Measurements from ENCODE around the gene SLC25A22.
A peak's percentile ranks its signal among the peaks of the same experiment; 100 is the strongest.

SLC25A22 gene

GRCh38 chr11:809287-810039, 11.4 kb upstream of the SLC25A22 start, which contains the start of gene RPLP2:
Gene RPLP2 (plus strand): TSS chr11:809967. CDS start chr11:810235, 268 bp downstream.
- peaks cover 45% of the 10 kb centered on the region for H3K79me2 ChIP-seq (ENCODE audit: insufficient read depth, low read depth)
- peaks cover 6% of the 10 kb centered on the region; the same call in 1 of the 2 replicates for H3K36me3 ChIP-seq (ENCODE audit: insufficient read depth)
- H3K4me2 ChIP-seq: peak within 1 kb of the TSS; percentile 83
- no peaks in the 10 kb centered on the region for H3K27me3 ChIP-seq (ENCODE audit: insufficient read depth, low read depth)
- H3K4me3 ChIP-seq (IDR thresholded peaks at IDR 0.05; ENCODE audit: insufficient read depth, low read depth, low read length): no peak within 1 kb of the TSS
- peak within 1 kb of the TSS; percentile 98 for H3K27ac ChIP-seq
- no peak for TF ChIP-seq CTCF (conservative IDR thresholded peaks at IDR 0.05; ENCODE audit: low read depth, low read length)
- peak within 1 kb of the TSS; percentile 99 for H3K9ac ChIP-seq
- peak within 1 kb of the TSS; percentile 64 for H2AFZ ChIP-seq (ENCODE audit: low read depth)
- H3K4me1 ChIP-seq (ENCODE audit: low read depth, poor library complexity, severe bottlenecking): peaks cover 28% of the 10 kb centered on the region
- H4K20me1 ChIP-seq (ENCODE audit: insufficient read depth): no peaks in the 10 kb centered on the region

GRCh38 chr11:808427-809286, 10.6 kb upstream of the SLC25A22 start:
- Histone ChIP-seq H3K9ac (peak overlapping the region; percentile 99), H3K27ac (peak overlapping the region; percentile 98), H4K20me1 (ENCODE audit: insufficient read depth) (no peaks in the 10 kb centered on the region), H3K36me3 (ENCODE audit: insufficient read depth) (peaks cover 6% of the 10 kb centered on the region; the same call in 1 of the 2 replicates), H3K4me2 (peak overlapping the region; percentile 83), H2AFZ (ENCODE audit: low read depth) (peak overlapping the region; percentile 64), H3K4me3 (IDR thresholded peaks at IDR 0.05; ENCODE audit: insufficient read depth, low read depth, low read length) (no peak overlapping the region), H3K79me2 (ENCODE audit: insufficient read depth, low read depth) (peaks cover 45% of the 10 kb centered on the region), H3K27me3 (ENCODE audit: insufficient read depth, low read depth) (no peaks in the 10 kb centered on the region), H3K4me1 (ENCODE audit: low read depth, poor library complexity, severe bottlenecking) (peaks cover 36% of the 10 kb centered on the region)
- TF ChIP-seq CTCF (conservative IDR thresholded peaks at IDR 0.05; ENCODE audit: low read depth, low read length): no peak

- H3K36me3 ChIP-seq (ENCODE audit: insufficient read depth): no peaks in the 10 kb centered on the region
- peak overlapping the region; percentile 50; the same call in 1 of the 2 replicates for H3K9ac ChIP-seq
- H4K20me1 ChIP-seq (ENCODE audit: insufficient read depth): no peaks in the 10 kb centered on the region
- peak overlapping the region; percentile 86 for H3K4me2 ChIP-seq
- peaks cover 23% of the 10 kb centered on the region for H3K4me1 ChIP-seq (ENCODE audit: low read depth, poor library complexity, severe bottlenecking)
- TF ChIP-seq CTCF (conservative IDR thresholded peaks at IDR 0.05; ENCODE audit: low read depth, low read length): no peak
- no peak overlapping the region for H3K4me3 ChIP-seq (IDR thresholded peaks at IDR 0.05; ENCODE audit: insufficient read depth, low read depth, low read length)
- H3K27ac ChIP-seq: no peak overlapping the region
- H3K27me3 ChIP-seq (ENCODE audit: insufficient read depth, low read depth): no peaks in the 10 kb centered on the region
- peak overlapping the region; percentile 49 for H2AFZ ChIP-seq (ENCODE audit: low read depth)
- H3K79me2 ChIP-seq (ENCODE audit: insufficient read depth, low read depth): peaks cover 21% of the 10 kb centered on the region; the same call in 1 of the 2 replicates
Observed at GRCh38 chr11:804599-804964, 6.5 kb upstream of the SLC25A22 start.

GRCh38 chr11:803770-804598, 5.9 kb upstream of the SLC25A22 start:
- peaks cover 23% of the 10 kb centered on the region for H3K4me1 ChIP-seq (ENCODE audit: low read depth, poor library complexity, severe bottlenecking)
- H4K20me1 ChIP-seq (ENCODE audit: insufficient read depth): no peaks in the 10 kb centered on the region
- no peak overlapping the region for H3K4me3 ChIP-seq (IDR thresholded peaks at IDR 0.05; ENCODE audit: insufficient read depth, low read depth, low read length)
- H2AFZ ChIP-seq (ENCODE audit: low read depth): no peak overlapping the region
- no peak for TF ChIP-seq CTCF (conservative IDR thresholded peaks at IDR 0.05; ENCODE audit: low read depth, low read length)
- H3K9ac ChIP-seq: no peak overlapping the region
- H3K79me2 ChIP-seq (ENCODE audit: insufficient read depth, low read depth): peaks cover 17% of the 10 kb centered on the region; the same call in 1 of the 2 replicates
- H3K4me2 ChIP-seq: peak overlapping the region; percentile 86
- no peak overlapping the region for H3K27ac ChIP-seq
- H3K27me3 ChIP-seq (ENCODE audit: insufficient read depth, low read depth): no peaks in the 10 kb centered on the region
- no peaks in the 10 kb centered on the region for H3K36me3 ChIP-seq (ENCODE audit: insufficient read depth)
